NCI-H748 treated with DMSO at 0.1 percent for 48 hours (cell line): ENCODE measurements around the gene RNF121.

Source experiments
- DNase-seq: peaks from one replicate; lab custom pipeline; 2025; lab: John Stamatoyannopoulos, UW

The RNF121 gene

GRCh38 chr11:72005347-72006260, 76.8 kb downstream of the RNF121 start:
- DNase-seq = no peak

GRCh38 chr11:72006309-72007088, 77.7 kb downstream of the RNF121 start:
- no peak for DNase-seq

GRCh38 chr11:72007089-72007476, 78.2 kb downstream of the RNF121 start:
- no peak for DNase-seq

GRCh38 chr11:72007587-72007986, 78.7 kb downstream of the RNF121 start:
- DNase-seq = no peak

GRCh38 chr11:72008728-72009127, 79.9 kb downstream of the RNF121 start:
- DNase-seq = no peak

GRCh38 chr11:72009156-72009555, 80.3 kb downstream of the RNF121 start:
- no peak for DNase-seq

GRCh38 chr11:72010529-72011233, 81.8 kb downstream of the RNF121 start:
- DNase-seq = no peak

- no peak for DNase-seq
Measured at GRCh38 chr11:72012091-72012630, 83.3 kb downstream of the RNF121 start.

GRCh38 chr11:72012897-72013721, 84.3 kb downstream of the RNF121 start:
- DNase-seq = no peak

GRCh38 chr11:72013765-72014711, 85.2 kb downstream of the RNF121 start:
- DNase-seq = no peak

GRCh38 chr11:72014761-72015320, 86.0 kb downstream of the RNF121 start:
- DNase-seq = no peak

GRCh38 chr11:72015511-72016061, 86.7 kb downstream of the RNF121 start:
- DNase-seq = no peak

GRCh38 chr11:72018171-72018570, 89.3 kb downstream of the RNF121 start:
- no peak for DNase-seq

- DNase-seq = no peak
Measured at GRCh38 chr11:72023335-72023734, 94.5 kb downstream of the RNF121 start.

- DNase-seq = no peak
Measured at GRCh38 chr11:72024069-72024754, 95.4 kb downstream of the RNF121 start.

GRCh38 chr11:72026090-72026489, 97.2 kb downstream of the RNF121 start:
- DNase-seq = no peak

- DNase-seq = no peak
Measured at GRCh38 chr11:72030472-72031045, 101.7 kb downstream of the RNF121 start.

- no peak for DNase-seq
Measured at GRCh38 chr11:72036687-72037086, 107.8 kb downstream of the RNF121 start.
